IMR-90 (cell line): Measurements from ENCODE around the gene PSMD10.

Source experiments
- CHD1 ChIP-seq: IDR thresholded peaks from 2 replicates; pipeline ENCODE4 v1.6.1; 2012; ENCODE audit warnings: low read depth, low read length, improper control_type of control experiment
- CTCF ChIP-seq: conservative IDR thresholded peaks from 2 replicates; pipeline ENCODE4 v1.5.1; 2012; ENCODE audit warnings: mild to moderate bottlenecking, low read depth, low read length, improper control_type of control experiment
- MAFK ChIP-seq: IDR thresholded peaks from 2 replicates; pipeline ENCODE4 v1.6.1; 2012; ENCODE audit warnings: low read depth, low read length, improper control_type of control experiment
- MAZ ChIP-seq: IDR thresholded peaks from 2 replicates; pipeline ENCODE4 v1.6.1; 2012; ENCODE audit warnings: low read depth, mild to moderate bottlenecking, low read length, improper control_type of control experiment, moderate library complexity, borderline replicate concordance
- MXI1 ChIP-seq: IDR thresholded peaks from 2 replicates; pipeline ENCODE4 v1.6.1; 2012; ENCODE audit warnings: low read depth, mild to moderate bottlenecking, low read length, moderate library complexity, borderline replicate concordance
- POLR2A ChIP-seq: IDR thresholded peaks from 2 replicates; pipeline ENCODE4 v1.6.1; 2012; ENCODE audit warnings: mild to moderate bottlenecking, low read depth, low read length
- RAD21 ChIP-seq: IDR thresholded peaks from 2 replicates; pipeline ENCODE4 v1.6.1; 2012; ENCODE audit warnings: low read length, improper control_type of control experiment
- RCOR1 ChIP-seq: IDR thresholded peaks from 2 replicates; pipeline ENCODE4 v1.6.1; 2012; ENCODE audit warnings: mild to moderate bottlenecking, low read length, improper control_type of control experiment; ENCODE audit not compliant: insufficient replicate concordance
- RFX5 ChIP-seq: IDR thresholded peaks from 2 replicates; pipeline ENCODE4 v1.8.0; 2012; ENCODE audit warnings: low read depth, mild to moderate bottlenecking, low read length, moderate library complexity
- SMC3 ChIP-seq: fragments of 150-350 bp; IDR thresholded peaks from 2 replicates; pipeline ENCODE4 v1.6.1; 2016; ENCODE audit warnings: low read depth, mild to moderate bottlenecking, antibody characterized with exemption, low read length, moderate library complexity
- USF2 ChIP-seq: fragments of 150-350 bp; IDR thresholded peaks from 2 replicates; pipeline ENCODE4 v1.6.1; 2017; ENCODE audit warnings: mild to moderate bottlenecking, antibody characterized with exemption, low read length, low read depth

- TF ChIP-seq SMC3 (no peak), CTCF (no peak), CHD1 (no peak), POLR2A (no peak), MXI1 (no peak), MAFK (peak; percentile 57; the same call in 1 of the 2 replicates), RCOR1 (no peak), RFX5 (no peak), RAD21 (no peak), MAZ (no peak), USF2 (no peak)
These were observed 54.9 kb downstream of the PSMD10 start for GRCh38 chrX:108036298-108036973.
